DOHH2 (cell line): ENCODE measurements around the gene FOXP2.

ENCODE experiments used
- H3F3A ChIP-seq: fragments of 200-600 bp; sonication (generic), shearing (Covaris generic); 2 replicates; pipeline ENCODE4 v1.6.0; 2016; ENCODE audit warnings: antibody characterized with exemption, mild to moderate bottlenecking; ENCODE audit not compliant: control insufficient read depth, insufficient read depth
- H3K27ac ChIP-seq: fragments of 200-600 bp; sonication (generic); 2 replicates; pipeline ENCODE4 v1.5.1; 2014; ENCODE audit warnings: low read depth, mild to moderate bottlenecking, low read length, moderate library complexity
- H3K27me3 ChIP-seq: fragments of 200-600 bp; sonication (generic); 2 replicates; pipeline ENCODE4 v1.6.1; 2014; ENCODE audit warnings: mild to moderate bottlenecking, low read length, mixed read lengths; ENCODE audit not compliant: control insufficient read depth
- H3K36me3 ChIP-seq: fragments of 200-600 bp; sonication (generic); 2 replicates; pipeline ENCODE4 v1.6.1; 2014; ENCODE audit warnings: mild to moderate bottlenecking, low read length, moderate library complexity, mixed read lengths; ENCODE audit not compliant: control insufficient read depth
- H3K4me1 ChIP-seq: fragments of 200-600 bp; sonication (generic); 2 replicates; pipeline ENCODE4 v1.6.1; 2014; ENCODE audit warnings: mild to moderate bottlenecking, low read length, mixed read lengths; ENCODE audit not compliant: control insufficient read depth
- H3K4me2 ChIP-seq: fragments of 200-600 bp; sonication (generic); 2 replicates; pipeline ENCODE4 v1.6.0; 2014; ENCODE audit warnings: mild to moderate bottlenecking, low read length, moderate library complexity
- H3K4me3 ChIP-seq: fragments of 200-600 bp; sonication (generic); 2 replicates; pipeline ENCODE4 v1.5.1; 2014; ENCODE audit warnings: mild to moderate bottlenecking, low read length, mixed read lengths
- H3K79me2 ChIP-seq: fragments of 200-600 bp; sonication (generic); 2 replicates; pipeline ENCODE4 v1.6.1; 2014; ENCODE audit warnings: mild to moderate bottlenecking, low read length, mixed read lengths; ENCODE audit not compliant: control insufficient read depth
- H3K9me2 ChIP-seq: fragments of 200-600 bp; sonication (generic); replicated peaks from 2 replicates; pipeline ENCODE4 v1.6.1; 2014; ENCODE audit warnings: mild to moderate bottlenecking, low read length, mixed read lengths; ENCODE audit not compliant: control insufficient read depth
- H3K9me3 ChIP-seq: fragments of 200-600 bp; sonication (generic); 2 replicates; pipeline ENCODE4 v1.6.1; 2014; ENCODE audit warnings: antibody characterized with exemption, low read length, mixed read lengths; ENCODE audit not compliant: control insufficient read depth, insufficient read depth
- H4K20me1 ChIP-seq: fragments of 200-600 bp; sonication (generic); 2 replicates; pipeline ENCODE4 v1.6.0; 2014; ENCODE audit warnings: low read depth, mild to moderate bottlenecking, antibody characterized with exemption, low read length, moderate library complexity; ENCODE audit not compliant: control insufficient read depth, insufficient read depth
- CTCF ChIP-seq: fragments of 200-600 bp; sonication (generic); IDR thresholded peaks from one replicate; pipeline ENCODE4 v1.5.1; 2014; ENCODE audit warnings: antibody characterized with exemption, mild to moderate bottlenecking, low read depth, low read length; ENCODE audit not compliant: poor library complexity, severe bottlenecking
- EZH2phosphoT487 ChIP-seq: fragments of 200-600 bp; sonication (generic); IDR thresholded peaks from 2 replicates; pipeline ENCODE4 v1.6.1; 2017; ENCODE audit warnings: borderline replicate concordance, mild to moderate bottlenecking, antibody characterized with exemption, low read length, moderate library complexity, mixed read lengths

Gene FOXP2

GRCh38 chr7:114428211-114428610 lies 13.6 kb downstream of the FOXP2 start:
- no peaks in the 10 kb centered on the region for H3K9me3 ChIP-seq
- no peaks in the 10 kb centered on the region for H3F3A ChIP-seq
- TF ChIP-seq CTCF (no peak), EZH2phosphoT487 (no peak)
- no peaks in the 10 kb centered on the region for H3K4me1 ChIP-seq
- no peaks in the 10 kb centered on the region for H4K20me1 ChIP-seq
- no peak overlapping the region for H3K4me2 ChIP-seq
- no peaks in the 10 kb centered on the region for H3K27me3 ChIP-seq
- no peak overlapping the region for H3K27ac ChIP-seq
- no peaks in the 10 kb centered on the region for H3K79me2 ChIP-seq
- H3K4me3 ChIP-seq = no peak overlapping the region
- no peaks in the 10 kb centered on the region for H3K9me2 ChIP-seq
- no peaks in the 10 kb centered on the region for H3K36me3 ChIP-seq

GRCh38 chr7:114431189-114431588 lies 16.6 kb downstream of the FOXP2 start:
- H3K27me3 ChIP-seq = no peaks in the 10 kb centered on the region
- H3F3A ChIP-seq = no peaks in the 10 kb centered on the region
- no peaks in the 10 kb centered on the region for H4K20me1 ChIP-seq
- H3K4me3 ChIP-seq = no peak overlapping the region
- H3K9me2 ChIP-seq = no peaks in the 10 kb centered on the region
- H3K4me2 ChIP-seq = no peak overlapping the region
- H3K4me1 ChIP-seq = no peaks in the 10 kb centered on the region
- H3K9me3 ChIP-seq = no peaks in the 10 kb centered on the region
- TF ChIP-seq CTCF = no peak
- no peak for TF ChIP-seq EZH2phosphoT487
- H3K79me2 ChIP-seq = no peaks in the 10 kb centered on the region
- no peak overlapping the region for H3K27ac ChIP-seq
- H3K36me3 ChIP-seq = no peaks in the 10 kb centered on the region

- Histone ChIP-seq H3K27me3 (no peaks in the 10 kb centered on the region), H3K79me2 (no peaks in the 10 kb centered on the region), H3K4me2 (no peak overlapping the region), H3K36me3 (no peaks in the 10 kb centered on the region), H4K20me1 (no peaks in the 10 kb centered on the region), H3K27ac (no peak overlapping the region), H3K9me2 (no peaks in the 10 kb centered on the region), H3F3A (no peaks in the 10 kb centered on the region), H3K4me1 (no peaks in the 10 kb centered on the region), H3K4me3 (no peak overlapping the region), H3K9me3 (no peaks in the 10 kb centered on the region)
- TF ChIP-seq EZH2phosphoT487 (no peak), CTCF (no peak)
These were observed 17.4 kb downstream of the FOXP2 start for GRCh38 chr7:114432061-114432460.

- H3K4me1 ChIP-seq = no peaks in the 10 kb centered on the region
- no peak for TF ChIP-seq CTCF
- no peak for TF ChIP-seq EZH2phosphoT487
- no peaks in the 10 kb centered on the region for H3K36me3 ChIP-seq
- H3K27me3 ChIP-seq = no peaks in the 10 kb centered on the region
- no peak overlapping the region for H3K27ac ChIP-seq
- H3K9me3 ChIP-seq = no peaks in the 10 kb centered on the region
- H3K4me2 ChIP-seq = no peak overlapping the region
- no peaks in the 10 kb centered on the region for H3K9me2 ChIP-seq
- H3K79me2 ChIP-seq = no peaks in the 10 kb centered on the region
- no peak overlapping the region for H3K4me3 ChIP-seq
- H3F3A ChIP-seq = no peaks in the 10 kb centered on the region
- H4K20me1 ChIP-seq = no peaks in the 10 kb centered on the region
These were observed 18.1 kb downstream of the FOXP2 start for GRCh38 chr7:114432703-114433102.
